LNCAP (cell line): ENCODE results near the gene LRG1.

Experiments
- CTCF ChIP-seq: fragments of 450-650 bp; IDR thresholded peaks from 2 replicates; pipeline ENCODE4 v1.5.1; 2017; ENCODE audit warnings: mild to moderate bottlenecking

LRG1 gene

GRCh38 chr19:4541114-4541805 is 1.4 kb upstream of the LRG1 start:
- TF ChIP-seq CTCF, result no peak

GRCh38 chr19:4539169-4539692 is 605 bp downstream of the LRG1 start:
- TF ChIP-seq CTCF, result no peak

- TF ChIP-seq CTCF, result no peak
Observed at GRCh38 chr19:4538601-4538954, 1.3 kb downstream of the LRG1 start.

GRCh38 chr19:4537953-4538600 is 1.8 kb downstream of the LRG1 start:
- no peak for TF ChIP-seq CTCF

GRCh38 chr19:4536798-4537197 is 3.0 kb downstream of the LRG1 start:
- no peak for TF ChIP-seq CTCF

GRCh38 chr19:4534836-4535658 is 4.8 kb downstream of the LRG1 start, which contains the start of gene PLIN5:
Gene PLIN5 (minus strand): TSS chr19:4535224. CDS start chr19:4534074, 1,150 bp downstream.
- no peak for TF ChIP-seq CTCF

GRCh38 chr19:4533835-4534424 is 5.9 kb downstream of the LRG1 start:
- no peak for TF ChIP-seq CTCF
